NCI-H128 (cell line): ENCODE data around the gene SHANK3.
"Not testable (repeated sequence)": the region's sequence is repeated elsewhere in the genome, so short reads cannot be mapped to it uniquely, and the experiment has no call there.

Source experiments
- DNase-seq: peaks from one replicate; lab custom pipeline; 2025; ENCODE audit not compliant: unreplicated experiment; lab: John Stamatoyannopoulos, UW

The SHANK3 gene

DNA sequence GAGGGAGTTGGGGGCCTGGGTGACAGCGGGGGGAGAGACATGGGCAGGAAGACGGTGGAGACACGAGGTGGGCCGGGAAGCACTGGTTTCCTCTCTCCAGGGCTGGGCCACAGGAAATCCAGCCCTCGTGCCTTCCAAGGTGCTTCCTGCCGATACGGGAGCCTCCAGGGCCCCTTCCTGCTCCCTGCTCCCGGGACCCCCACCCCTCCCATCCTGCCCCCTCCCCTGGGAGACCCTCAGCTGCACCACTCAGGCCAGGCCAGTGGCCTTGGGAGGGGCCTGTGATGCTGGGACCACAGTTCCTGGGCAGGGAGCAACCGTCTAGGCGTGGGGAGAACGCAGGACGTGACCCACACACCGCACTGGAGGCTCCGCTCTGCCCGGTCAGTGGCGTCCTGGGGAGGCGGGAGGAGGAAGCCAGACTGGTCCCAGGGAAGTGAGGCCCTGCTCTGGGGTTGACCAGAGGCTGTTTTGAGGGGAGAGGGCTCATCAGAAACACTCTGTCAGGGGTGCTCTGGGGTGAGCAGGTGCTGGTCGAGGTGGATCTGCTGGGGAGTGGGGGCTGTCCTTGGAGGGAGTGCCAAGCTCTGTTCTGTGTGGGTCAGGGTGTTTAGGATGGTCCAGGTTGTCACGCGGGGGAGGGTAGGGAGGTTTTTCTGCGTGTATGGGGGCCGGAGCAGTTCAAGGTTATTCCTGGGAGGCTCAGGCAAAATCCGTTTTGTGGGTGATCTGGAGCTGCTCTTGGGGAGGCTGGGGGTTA, at the start of gene SHANK3:
Gene SHANK3, plus strand, starts transcription at position 353 of the 760 bp plus-strand sequence.
- no peak for DNase-seq

DNA sequence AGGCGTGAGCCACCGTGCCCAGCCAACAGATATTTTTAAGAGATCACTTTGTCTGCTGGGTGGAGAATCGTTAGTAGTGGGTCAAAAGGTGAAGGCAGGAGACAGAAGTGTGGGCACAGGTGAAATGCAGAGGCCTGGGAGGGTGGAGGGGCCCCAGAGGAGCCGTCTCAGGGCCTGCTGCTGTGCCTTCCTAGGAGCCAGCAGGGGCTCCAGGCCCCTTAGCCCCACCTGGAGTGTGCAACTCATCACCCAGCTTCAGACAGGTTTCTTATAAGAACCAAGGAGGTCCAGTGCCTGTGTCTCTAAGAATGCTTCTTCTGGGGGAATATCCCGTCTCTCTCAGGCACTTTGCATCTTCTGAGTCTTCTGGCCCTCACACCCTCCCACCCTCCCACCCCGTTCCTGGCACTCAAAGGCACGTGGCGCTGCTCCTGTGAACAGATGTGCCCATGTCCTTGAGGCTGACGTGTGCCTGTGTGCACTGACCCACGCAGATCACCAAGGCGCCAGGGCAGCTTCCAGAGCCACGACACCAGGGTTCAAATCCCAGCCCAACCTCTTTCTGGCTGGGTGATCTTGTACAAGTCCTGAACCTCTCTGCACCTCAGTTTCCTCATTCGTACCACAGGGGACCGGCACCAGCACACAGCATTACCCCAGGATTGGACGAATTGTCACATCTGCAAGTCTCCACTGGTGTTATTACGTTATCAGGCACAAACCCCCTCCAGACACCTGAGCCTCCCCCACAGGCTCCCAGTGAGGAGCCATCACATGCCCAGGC, 48.1 kb upstream of the SHANK3 start:
- no peak for DNase-seq

DNA sequence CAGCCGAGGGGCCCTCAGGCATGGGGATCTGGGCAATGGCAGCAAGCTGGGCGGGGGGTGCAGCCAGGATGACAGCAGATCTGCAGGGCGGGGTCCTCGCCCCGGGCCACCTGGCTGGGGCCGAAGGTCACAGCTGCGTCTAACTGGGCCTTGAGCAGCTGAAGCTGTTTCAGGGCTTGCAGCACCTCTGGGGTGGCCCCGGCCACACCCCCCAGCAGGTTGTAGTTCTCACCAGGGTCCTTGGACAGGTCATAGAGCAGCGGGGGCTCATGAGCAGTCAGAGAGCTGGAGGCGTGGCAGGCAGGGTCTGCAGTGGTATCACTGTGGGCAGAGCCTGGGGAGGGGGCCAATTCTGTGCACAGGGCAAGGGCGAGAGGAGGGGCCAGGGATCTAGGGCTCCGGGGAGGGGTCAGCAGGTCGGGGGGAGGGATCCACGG, 47.5 kb upstream of the SHANK3 start:
- DNase-seq = no peak

DNA sequence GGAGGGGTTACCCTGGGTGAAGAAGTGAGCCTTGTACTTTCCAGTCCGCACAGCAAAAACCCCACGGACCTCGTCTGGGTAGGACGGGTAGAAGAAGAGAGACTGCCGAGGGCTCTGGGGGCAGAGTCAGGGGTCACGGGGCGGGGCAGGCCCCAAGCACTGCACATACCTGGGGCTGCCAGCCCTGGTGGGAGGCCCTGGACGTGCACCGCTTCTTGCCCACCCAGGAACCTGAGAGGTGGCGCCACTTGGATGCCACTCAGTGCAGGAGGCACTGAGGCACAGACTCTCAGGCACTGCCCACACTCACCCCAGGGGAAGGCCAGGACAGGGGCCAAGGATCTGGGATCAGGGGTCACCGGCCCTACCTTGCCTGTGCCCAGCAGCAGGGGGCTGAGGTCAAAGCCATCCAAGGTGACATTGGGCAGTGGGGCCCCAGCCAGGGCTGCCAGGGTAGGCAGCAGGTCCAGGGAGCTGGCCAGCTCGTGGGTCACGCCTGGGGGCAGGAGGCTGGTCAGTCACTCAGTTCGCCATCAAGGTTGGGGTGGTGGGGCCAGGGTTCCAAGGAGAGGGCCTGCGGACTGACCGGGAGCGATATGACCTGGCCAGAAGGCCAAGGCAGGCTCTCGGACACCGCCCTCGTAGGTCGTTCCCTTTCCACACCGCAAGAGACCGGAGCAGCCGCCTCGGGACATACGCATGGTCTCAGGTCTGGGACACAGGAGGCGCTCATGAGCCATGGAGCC, 46.9 kb upstream of the SHANK3 start:
- no peak for DNase-seq

DNA sequence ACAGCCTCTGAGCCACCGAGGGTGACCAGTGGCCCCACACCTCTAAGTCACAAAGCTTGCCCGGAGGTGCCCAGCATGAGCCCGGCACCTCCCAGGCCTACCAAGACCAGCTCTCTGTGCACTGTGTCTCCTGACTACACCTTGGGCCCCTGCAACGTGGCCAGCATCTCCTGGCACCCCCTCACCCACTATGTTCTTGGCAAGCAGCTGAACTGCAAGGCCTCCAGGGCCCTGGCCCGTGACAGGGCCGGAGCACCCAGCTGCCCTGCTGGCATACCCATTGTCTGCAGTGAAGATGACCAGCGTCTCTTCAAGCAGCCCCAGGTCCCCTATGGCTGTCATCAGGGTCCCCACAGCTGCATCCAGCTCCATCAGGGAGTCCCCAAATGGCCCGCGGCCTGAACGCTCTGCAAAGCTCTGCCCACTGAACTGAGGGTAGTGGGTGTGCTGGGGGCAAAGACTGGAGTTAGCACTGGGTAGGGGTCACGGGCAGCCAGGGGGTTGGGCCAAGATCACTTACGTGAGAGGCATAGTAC, 46.2 kb upstream of the SHANK3 start:
- no peak for DNase-seq

DNA sequence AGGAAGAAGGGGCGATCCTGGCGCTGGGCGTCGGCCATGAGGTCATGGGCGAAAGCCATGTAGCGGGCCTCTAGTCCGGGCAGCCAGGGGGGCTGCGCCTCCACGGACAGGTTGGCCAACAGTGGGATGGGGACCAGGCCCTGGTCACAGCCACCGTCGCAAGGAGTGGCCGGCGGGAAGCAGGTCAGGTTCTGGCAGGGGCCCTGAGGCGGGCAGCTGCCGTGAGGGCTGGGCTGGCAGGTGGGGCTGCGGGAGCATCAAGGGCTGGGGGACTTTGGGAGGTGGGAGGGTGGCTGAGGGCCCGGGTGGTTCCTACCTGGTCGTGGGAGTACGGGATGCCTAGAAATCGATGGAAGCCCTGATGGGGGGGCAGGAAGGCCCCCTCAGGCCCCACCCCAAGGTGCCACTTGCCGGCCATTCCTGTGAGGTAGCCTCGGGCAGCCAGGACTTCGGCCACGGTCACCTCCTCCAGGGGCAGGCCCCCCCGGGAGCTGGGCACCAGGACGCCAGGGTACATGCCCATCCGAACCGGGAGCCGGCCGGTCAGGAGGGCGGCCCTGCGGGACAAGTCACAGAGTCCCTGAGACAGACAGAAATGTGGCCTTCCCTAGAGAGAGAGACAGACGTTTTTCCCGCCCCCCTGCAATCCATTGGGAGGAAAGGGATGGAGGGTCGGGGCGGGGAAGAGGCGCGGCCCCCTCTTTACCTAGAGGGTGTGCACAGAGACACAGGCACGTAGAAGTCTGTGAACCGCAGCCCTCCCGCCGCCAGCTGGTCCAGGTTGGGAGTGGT, 45.6 kb upstream of the SHANK3 start:
- DNase-seq = no peak

DNA sequence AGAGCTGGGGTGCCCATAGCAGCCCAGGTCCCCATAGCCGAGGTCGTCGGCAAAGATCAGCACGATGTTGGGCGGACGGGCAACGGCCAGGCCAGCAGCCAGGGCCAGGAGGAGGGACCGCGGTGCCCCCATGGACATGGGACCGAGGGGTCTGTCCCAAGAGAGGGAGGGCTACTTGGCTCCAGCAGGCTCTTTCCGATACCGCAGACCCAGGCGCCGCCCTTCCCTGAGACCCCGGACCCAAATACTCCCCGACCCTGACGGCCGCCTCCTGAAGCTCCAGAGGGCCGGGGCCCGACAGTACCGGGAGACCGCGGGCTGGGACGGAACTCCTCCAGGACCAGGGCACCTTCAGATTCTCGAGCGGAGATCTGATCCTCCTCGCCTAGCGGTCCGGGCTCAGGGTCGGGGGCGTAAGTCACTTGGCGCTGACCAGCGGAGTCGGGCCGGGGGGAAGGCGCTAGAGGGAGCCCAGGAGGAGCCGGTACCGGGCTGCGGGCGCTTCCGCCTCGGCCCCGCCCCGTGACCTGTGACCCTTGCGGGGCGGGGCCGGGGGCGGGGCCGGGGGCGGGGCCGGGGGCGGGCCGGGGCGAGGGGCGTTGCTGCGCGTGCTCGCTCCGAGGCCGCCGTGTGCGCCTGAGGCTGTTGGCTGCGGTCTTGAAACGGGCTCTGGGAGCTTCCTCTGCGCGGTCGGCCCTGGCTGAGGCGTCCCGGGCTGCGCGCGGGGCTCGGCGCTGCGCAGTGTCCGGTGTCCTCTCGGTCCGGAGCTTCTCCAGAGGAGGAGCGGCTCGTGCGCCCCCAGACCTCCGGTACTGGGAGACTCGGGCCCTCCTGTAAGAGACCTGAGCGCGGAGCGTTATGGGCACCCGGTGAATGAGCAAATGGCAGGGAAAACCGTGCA, 44.7 kb upstream of the SHANK3 start, which contains the start of gene ARSA:
Gene ARSA, minus strand, starts transcription at position 511 of the 901 bp plus-strand sequence. Its CDS starts 373 bp downstream, at position 138.
- DNase-seq = no peak

DNA sequence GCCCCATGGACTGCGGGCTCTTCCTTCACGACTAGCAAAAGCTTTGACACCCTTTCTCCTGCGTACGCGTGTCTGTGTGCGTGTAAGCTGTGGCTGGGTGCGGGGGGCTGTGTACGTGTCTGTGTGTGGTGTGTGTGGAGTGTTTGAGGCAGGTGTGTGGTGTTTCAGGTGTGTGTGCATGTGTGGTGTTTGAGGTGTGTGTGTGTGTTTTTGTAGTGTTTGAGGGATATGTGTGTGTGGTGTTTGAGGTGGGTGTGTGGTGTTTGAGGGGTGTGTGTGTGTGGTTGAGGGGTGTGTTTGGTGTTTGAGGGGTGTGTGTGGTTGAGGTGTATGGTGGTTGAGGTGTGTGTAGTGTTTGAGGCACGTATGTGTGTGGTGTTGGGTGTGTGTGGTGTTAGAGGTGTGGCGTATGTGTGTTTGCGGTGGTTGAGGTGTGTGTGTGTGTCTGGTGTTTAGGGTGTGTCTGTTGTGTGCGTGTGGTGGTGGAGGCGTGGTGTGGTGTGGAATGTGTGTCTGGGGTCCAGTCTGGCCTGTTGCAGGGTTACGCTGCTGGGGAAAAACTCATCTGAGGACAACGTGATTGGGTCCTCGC, 44.0 kb upstream of the SHANK3 start:
- DNase-seq = no peak

DNA sequence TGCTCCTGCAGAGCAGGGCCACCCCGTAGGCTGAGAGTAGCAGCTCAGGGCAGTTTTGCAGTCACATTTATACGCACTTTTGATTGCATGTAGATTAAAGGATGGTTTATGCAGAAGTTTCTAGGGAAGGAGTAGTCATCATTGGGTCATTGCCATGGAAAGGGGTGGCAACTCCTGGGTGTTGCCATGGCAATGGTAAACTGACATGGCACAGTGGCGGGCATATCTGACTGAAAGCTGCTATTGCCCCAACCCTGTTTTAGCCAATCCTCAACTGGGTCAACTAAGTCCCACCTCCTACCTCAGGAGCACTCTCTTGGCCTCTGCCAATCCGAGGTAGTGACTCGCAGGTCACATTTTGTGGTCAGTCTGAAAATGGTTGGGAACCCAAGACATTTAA, 42.2 kb upstream of the SHANK3 start:
- no peak for DNase-seq

DNA sequence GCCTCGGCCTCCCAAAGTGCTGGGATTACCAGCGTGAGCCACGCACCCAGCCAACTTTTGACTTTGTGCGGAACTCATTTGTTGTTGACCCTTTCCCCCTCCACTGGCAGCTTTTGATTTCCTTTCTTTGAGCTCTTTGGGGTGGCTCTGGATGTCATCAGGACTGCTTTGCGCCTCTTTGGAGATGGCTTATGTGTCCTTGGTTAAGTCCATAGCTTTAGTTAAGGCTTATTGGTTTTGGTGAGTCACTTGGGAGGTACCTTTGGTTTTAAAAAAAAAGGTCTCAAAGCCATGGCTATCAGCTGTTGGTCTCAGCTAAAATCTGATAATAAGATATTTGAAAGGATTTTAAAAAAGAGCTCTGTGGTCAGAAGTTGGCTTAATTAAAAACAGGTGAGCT, 39.5 kb upstream of the SHANK3 start:
- no peak for DNase-seq

DNA sequence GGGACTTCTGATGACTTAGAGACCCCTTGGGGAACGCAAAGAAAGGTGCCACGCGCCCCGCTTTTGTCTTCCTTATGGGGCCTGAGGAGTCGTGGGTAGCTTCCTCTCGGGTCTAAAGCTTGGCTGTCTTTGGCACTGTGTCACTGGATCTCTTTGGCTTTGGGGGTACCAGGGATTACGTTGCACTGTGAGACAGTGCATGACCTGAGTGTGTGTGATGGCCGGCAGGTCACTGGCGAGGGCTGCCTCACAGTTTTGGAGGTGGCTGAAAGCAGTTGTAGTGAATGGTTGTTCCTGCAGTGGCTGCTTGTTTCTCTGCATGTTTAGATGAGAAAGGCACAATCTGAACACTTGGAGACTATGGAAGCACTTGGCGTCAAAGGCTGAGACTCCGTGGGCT, 38.9 kb upstream of the SHANK3 start:
- DNase-seq = no peak

DNA sequence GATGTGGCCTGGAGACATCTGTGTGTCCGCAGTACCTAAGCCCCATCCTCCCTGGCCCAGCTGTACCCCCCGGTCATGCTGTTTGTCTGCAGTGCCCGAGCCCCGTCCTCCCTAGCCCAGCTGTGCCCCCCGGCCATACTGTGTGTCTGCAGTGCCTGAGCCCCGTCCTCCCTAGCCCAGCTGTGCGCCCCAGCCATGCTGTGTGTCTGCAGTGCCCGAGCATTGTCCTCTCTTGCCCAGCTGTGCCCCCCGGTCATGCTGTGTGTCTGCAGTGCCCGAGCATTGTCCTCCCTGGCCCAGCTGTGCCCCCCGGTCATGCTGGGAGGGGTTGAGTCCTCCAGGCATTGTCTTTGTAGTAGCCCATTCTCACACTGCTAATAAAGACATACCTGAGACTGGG, 37.0 kb upstream of the SHANK3 start:
- no peak for DNase-seq

DNA sequence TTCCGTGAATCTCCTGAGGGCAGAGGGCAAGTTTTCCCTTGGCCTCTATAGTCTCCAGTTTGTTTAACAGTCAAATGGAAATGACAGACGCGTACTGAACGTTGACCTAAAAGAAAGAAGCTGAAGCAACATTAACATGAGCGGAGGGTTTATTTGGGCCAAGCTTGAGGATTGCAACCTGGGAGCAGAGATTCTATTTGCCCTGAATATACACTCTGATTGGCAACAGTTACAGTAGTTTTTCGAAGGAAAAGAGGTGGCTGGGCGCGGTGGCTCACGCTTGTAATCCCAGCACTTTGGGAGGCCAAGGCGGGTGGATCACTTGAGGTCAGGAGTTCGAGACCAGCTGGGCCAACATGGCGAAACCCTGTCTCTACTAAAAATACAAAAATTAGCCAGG, 32.3 kb upstream of the SHANK3 start:
- DNase-seq = not testable (repeated sequence)

DNA sequence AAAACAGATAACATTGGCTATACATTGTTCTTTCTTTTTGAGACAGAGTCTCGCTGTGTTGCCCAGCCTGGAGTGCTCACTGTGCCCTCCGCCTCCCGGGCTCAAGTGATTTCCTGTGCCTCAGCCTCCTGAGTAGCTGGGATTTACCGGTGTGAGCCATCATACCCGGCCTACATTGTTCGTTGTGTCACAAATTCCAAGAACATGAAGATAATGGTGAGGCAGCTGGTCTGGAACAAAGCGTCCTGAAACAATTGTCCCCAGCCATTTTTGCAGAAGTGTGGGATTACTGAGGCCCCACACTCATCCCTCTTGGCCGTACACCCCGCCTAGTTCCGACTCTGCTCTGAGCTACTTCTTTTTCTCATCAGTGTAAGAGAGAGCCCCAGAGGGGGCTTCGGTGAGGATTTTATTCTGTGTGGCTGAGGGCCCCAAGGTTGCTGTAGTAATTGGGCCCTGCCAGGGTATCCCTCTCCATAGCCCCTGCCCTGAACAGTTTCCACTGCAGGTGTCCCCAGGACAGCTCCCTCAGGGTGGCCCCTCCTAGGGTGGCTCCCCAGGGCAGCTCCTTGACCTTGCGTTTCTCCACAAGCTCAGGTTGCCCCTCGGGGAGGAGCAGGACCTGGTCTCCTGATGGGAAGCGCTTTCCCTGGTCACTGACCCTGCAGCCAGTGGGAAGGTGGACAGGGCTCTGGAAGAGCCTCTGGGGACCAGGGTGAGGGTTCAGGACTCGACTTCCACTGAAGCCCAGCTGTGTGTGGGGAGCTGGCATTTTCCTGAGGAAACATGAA, 31.6 kb upstream of the SHANK3 start:
- no peak for DNase-seq

DNA sequence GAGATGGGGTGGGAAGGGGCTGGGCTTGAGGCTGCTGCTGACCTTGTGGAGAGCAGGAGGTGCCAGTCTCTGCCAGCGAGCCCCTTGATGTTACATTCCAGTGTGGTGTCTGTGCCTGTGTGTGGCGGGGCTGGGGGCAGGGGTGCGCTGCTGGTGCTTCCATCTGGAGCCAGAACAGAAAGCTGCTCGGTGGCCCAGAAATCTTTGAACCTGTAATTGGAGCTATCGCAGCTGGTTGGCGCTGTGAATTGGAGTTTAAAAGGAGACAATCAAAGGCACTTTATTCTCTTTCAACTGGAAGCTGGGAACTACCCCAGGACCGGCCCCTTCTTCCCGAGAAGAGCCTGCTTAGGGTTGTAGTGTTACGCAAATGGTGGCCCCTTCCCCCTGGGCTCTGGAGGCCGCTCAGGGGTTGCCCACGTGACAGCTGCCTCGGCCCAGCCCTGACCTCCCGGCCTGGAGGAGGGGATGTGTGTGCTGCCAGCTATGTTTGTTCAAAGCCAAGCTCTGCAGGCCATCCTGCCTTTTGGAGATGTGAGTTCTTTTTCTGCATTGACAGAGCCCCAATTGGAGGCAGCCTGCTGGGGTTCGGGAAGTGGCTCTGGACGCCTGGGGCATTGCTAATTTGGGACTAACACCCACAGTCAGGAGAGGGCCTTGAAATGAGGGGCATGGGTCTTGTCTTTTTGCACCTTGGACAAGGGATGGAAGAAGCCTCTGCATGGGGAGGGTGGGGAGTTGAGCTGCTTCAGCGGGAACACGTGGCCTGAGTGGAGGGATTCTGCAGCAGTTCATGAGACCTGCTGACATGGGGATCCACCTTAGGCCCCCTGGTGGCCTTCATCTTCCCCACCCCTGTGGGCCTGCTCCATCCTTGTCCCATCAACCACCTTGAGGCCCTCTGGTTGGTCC, 30.7 kb upstream of the SHANK3 start:
- no peak for DNase-seq

DNA sequence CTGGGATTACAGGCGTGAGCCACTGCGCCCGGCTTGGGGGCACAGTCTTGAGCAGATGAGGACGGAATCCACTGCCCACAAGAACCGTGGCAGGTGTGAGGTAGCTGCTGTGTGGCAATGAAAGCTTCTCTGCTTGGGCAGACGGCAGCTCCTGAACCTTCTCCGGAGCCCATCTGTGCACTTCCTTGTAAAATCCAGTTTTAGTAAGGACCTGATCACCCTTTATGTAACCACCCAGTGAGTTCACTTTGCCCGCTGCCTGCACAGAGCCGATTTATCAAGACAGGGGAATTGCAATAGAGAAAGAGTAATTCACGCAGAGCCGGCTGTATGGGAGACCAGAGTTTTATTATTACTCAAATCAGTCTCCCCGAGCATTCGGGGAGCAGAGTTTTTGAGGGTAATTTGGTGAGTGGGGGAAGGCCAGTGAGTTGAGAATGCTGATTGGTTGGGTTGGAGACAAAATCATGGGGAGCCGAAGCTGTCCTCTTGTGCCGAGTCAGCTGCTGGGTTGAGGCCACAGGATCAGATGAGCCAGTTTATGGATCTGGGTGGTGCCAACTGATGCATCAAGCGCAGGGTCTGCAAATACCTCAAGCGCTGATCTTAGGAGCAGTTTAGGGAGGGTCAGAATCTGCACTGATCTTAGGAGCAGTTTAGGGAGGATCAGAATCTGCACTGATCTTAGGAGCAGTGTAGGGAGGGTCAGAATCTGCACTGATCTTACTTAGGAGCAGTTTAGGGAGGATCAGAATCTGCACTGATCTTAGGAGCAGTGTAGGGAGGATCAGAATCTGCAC, 29.4 kb upstream of the SHANK3 start:
- not testable (repeated sequence) for DNase-seq

DNA sequence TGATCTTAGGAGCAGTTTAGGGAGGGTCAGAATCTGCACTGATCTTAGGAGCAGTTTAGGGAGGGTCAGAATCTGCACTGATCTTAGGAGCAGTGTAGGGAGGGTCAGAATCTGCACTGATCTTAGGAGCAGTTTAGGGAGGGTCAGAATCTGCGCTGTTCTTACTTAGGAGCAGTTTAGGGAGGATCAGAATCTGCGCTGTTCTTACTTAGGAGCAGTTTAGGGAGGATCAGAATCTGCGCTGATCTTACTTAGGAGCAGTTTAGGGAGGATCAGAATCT, 28.9 kb upstream of the SHANK3 start:
- DNase-seq = not testable (repeated sequence)
